HG02678 (cell line): Measurements from ENCODE around the gene CTDSP2.
"Not testable (repeated sequence)": the region's sequence is repeated elsewhere in the genome, so short reads cannot be mapped to it uniquely, and the experiment has no call there.

ENCODE experiments used
- ATAC-seq: cut with Tn5 transposase; IDR thresholded peaks from one replicate; pipeline ENCODE4 v1.9.1; 2021; ENCODE audit warnings: mild to moderate bottlenecking, moderate library complexity; ENCODE audit not compliant: unreplicated experiment

Gene CTDSP2

DNA sequence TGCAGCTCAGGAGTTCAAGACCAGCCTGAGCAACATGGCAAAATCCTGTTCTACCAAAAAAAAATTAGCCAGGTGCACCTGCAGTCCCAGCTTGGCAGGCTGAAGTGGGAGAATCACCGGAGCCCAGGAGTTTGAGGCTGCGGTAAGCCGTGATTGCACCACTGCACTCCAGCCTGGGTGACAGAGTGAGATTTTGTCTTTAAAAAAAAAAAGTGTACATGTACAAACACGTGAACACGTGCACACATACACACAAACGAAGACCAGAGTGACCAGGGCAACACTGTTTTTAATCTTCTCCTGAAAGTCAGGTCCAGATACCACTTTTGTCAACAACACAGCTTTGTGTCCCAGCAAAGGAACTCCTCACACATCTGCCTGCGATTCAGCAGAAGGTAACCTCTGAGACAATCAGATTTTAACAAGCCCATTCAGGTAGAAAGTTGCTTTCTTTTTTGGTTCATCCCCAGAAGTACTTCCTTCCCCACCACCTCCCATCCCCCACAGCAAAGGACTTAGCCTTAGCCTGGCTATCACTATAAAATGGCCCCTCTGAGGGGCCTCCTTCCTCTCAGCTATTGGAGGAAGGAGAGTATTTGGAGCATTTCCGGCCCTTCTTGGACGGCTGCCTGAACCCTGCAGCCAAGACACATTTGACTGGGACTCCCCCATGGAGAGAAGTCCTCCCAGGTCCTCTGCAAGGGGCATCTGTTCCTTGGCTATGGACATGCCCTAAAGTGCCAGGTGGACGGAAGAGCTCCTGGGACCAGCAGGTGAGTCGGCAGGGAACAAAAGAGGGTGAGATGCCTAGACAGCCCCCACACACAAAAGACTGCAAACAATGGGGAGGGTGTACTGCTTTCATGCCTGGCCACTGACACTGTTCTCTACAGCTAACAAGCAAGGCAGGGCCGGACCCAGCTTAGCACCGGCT lies 9.8 kb downstream of the CTDSP2 start:
- peak; percentile 44 for ATAC-seq

DNA sequence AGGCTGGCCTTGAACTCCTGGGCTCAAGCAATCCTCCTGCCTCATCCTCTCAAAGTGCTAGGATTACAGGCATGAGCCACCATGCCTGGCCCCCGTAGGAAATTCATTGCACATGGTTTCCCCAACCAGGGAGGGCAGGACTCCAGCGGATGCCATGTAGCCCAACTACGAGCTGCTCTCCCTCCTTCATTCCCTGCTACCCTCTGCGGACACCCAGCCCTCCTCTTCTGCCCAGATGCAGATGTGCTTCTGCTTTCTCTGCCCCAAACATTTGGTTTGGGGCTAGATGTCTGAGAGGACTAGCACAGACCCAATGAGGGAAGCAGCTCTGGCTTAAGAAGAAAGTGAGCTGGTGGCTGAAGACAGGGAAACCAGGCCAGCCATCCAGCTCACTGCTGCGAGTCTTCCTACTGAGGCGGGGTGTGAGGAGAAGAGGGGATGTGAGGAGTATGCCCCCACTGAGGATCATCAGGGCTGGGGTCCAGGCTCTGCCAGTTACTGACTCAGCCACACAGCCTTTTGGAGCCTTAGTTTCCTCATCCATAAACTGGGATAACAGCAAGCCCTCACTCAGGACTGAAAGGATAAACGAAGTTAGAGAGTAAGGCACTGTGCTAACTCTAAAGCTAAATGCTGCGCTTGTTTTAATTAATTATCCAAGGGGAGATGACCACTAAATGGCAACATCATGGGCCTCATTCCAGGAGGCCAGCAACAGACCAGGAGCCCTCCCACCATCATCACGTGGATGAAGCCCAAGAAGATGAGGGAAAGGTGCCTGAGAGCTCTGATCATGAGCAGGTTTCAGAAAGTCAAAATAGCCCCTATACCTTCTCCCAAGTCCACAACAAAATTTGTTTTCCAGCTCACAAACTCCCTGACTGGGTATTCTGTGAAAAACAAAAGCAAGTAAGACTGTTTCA lies 10.9 kb downstream of the CTDSP2 start:
- ATAC-seq: no peak

DNA sequence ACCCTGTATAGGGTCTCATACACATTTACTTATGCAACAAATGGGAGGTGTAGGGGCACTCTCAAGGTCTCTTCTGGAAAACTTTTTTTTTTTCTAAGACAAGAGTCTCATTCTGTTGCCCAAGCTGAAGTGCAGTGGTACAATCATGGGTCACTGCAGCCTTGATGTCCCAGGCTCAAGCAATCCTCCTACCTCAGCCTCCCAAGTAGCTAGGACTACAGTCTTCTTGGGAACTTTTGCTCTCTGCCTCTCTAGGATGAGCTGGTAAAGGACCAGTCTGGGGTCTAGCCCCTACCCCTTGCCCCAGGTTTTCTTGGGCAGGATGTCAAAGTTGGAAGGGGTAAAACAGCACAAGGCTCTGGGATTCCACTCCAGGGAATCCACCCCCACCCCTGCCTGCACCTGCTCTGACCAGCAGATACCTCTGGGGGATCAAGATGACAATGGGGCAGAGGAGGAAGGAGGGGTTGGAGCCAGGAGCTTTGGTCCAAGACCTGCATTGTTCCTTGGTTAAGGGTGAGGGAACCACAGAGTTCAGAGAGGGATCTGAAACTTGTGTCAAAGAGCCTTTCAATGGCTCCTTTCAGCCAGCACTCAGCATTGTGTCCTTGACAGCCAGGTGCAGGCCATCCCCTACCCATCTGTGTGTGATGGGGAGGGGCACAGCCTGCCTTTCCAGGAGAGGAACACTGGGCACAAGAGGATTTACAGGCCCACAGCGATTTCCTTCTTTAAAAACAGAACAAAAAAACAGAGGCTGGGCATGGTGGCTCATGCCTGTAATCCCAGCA lies 12.2 kb downstream of the CTDSP2 start:
- ATAC-seq: no peak

DNA sequence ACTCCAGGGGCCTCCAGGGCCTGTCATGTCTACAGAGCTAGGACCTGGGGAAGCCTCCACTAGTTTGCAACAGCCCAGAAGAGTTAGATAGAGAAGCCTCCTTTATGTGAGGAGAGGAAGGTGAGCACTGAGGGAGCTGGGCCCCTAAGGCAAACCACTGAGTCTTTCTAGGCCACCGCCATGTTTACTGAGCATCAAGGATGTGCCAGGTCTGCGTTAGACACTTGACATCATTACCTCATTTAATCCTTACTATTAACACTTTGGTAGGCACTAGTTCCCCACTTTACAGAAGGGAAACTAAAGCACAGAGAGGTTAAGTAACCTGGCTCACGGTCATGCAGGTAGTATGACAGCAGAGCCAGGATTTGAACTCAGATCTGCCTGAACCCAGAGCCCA lies 12.9 kb downstream of the CTDSP2 start:
- no peak for ATAC-seq

- no peak for ATAC-seq
These were observed 13.6 kb downstream of the CTDSP2 start for GRCh38 chr12:57832966-57833365.

- no peak for ATAC-seq
These were observed 16.1 kb downstream of the CTDSP2 start for GRCh38 chr12:57830393-57830792.

DNA sequence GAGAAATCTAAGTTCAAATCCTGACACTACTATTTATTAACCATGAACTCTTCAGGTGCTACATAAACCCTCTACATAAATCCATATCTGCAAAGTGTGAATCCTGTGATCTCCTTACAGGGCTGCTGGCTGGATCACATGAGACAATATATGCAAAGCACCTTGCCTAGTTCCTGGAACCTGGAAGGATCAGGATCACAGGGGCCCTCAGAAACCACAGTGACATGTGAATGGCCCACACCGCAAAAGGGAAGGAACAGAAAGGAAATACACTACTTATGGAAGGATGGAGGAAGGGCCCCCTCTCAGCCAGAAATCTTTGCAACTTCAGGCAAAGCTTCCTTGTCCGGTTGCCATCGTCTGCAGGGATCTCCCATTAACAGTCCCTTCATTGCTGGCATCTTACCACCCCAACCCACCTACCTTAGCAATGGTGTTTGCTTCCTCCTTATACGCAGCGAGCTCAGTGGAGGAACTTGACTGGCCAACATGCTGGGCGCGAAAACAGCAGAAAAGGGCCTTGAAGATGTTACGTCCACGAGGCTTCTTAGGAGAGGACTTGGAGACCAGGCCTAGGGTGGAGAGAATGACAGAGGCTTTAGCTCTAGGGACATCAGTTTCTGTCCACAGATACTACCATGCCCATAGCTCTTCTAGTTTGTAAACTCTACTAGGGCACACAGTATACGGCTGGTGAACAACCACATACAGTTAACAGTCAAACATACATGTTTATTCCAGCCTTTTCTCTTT lies 17.3 kb downstream of the CTDSP2 start:
- ATAC-seq: no peak

- no peak for ATAC-seq
These were observed 19.6 kb downstream of the CTDSP2 start for GRCh38 chr12:57826966-57827365.

DNA sequence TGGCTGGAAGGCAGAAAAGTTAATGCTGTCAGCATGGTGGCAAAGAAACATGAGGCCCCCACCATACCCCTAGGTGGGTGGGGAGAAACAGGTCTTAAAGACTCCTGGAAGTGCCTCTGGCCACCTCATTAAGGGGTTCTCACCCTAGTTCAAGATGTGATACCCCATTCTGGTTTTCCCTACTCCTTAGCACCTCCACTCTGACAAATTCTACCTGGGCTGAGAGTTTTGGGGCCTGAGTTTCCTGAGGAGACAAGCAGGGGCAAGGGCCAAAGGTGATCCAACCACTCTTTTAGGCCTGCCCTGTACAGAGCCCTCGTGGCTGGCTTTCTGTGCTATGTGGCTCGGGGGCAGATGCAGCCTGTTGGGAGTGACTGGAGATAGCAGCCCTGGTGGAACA lies 20.1 kb downstream of the CTDSP2 start:
- no peak for ATAC-seq

- no peak for ATAC-seq
These were observed 21.1 kb downstream of the CTDSP2 start for GRCh38 chr12:57825451-57825850.

GRCh38 chr12:57823908-57824640 lies 22.5 kb downstream of the CTDSP2 start:
- no peak for ATAC-seq

DNA sequence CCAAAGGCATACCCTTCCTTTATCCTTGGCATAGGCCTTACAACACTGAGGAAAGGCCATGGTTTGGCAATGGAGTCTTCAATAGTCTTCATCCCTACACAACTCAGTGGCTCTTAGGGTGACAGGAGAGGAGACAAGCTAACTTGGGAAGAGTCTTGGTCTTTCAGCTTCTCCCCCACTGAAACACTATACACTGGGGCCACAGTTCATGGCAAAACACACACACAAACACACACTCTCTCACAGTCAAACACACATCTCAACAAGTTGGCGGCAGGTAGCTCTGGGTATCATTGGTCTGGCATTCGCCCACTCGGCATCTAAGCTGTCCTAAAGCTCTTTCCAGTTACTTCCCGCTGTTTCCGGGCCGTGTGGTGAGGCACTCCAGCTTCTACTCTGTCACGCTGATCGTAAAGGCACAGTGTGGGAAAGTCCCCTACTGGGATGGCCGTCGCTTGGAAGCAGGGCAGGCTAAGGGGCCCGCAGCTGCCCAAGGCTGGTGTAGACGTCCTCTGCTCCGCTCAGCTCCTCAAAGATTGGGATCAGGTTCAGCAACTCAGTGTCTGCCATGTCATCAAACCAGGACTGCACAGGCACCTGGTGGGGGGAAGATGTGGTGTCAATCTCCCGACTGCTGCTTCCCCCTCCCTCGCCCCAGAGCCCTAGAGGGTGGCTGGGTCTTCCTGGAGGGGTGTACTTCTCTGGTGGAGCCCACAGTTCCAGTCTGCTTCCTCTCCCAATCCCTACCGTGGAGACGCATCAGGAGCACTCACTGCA lies 23.2 kb downstream of the CTDSP2 start:
- no peak for ATAC-seq

GRCh38 chr12:57822392-57823130 lies 24.0 kb downstream of the CTDSP2 start:
- ATAC-seq: no peak

- ATAC-seq: no peak
These were observed 24.9 kb downstream of the CTDSP2 start for GRCh38 chr12:57821474-57822214.

DNA sequence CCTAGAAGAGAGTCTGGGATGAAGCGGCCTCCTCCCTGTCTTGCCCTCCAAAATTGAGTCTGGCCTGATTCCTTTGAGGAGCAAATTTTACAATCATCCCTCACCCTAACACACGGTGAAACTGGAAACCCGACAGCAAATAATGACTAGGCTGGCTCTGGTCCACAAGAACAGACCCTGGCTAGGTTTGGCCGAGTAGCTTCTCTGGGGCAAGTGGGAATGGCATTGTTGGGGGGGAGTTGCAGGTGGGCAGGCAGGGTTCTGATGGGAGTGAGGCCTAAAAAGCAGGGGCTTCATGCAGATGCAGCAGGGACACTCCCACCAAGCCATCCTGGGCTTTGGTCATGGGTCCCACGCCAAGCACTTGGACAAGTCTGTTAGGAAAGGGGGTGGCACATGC lies 25.5 kb downstream of the CTDSP2 start:
- not testable (repeated sequence) for ATAC-seq

GRCh38 chr12:57820119-57820518 lies 26.4 kb downstream of the CTDSP2 start:
- not testable (repeated sequence) for ATAC-seq

GRCh38 chr12:57817990-57818331 lies 28.6 kb downstream of the CTDSP2 start:
- ATAC-seq: not testable (repeated sequence)
